Upper lobe of left lung (tissue), 6 donors: ENCODE data around the gene OTUD5. TPM values are rescaled to one million over a fixed set of nuclear protein-coding genes. Genes with fewer than 3 reads are reported as not detected.

ENCODE experiments used
- ATAC-seq, 2 donors: fragments of 200-7000 bp; cut with Tn5 transposase; one replicate each; pipeline ENCODE4 v1.9.1; 2022; ENCODE audit warnings: mild to moderate bottlenecking in 2 of 2, moderate library complexity in 2 of 2; ENCODE audit not compliant: low FRiP score in 2 of 2
- DNase-seq, 2 donors: peaks; one replicate each; pipeline ENCODE4 v3.0.0-alpha.2; 2019 to 2020
- H3K27ac ChIP-seq, 4 donors: fragments of 200-600 bp; sonication (generic); one replicate each; pipeline ENCODE4 v1.5.1; 2016 to 2019
- H3K27me3 ChIP-seq, 4 donors: fragments of 200-600 bp; sonication (generic); one replicate each; pipeline ENCODE4 v1.5.1; 2017 to 2019
- H3K36me3 ChIP-seq, 4 donors: fragments of 200-600 bp; sonication (generic); one replicate each; pipeline ENCODE4 v1.5.1; 2016 to 2019
- H3K4me1 ChIP-seq, 4 donors: fragments of 200-600 bp; sonication (generic); one replicate each; pipeline ENCODE4 v1.5.1; 2018 to 2019
- H3K4me3 ChIP-seq, 4 donors: fragments of 200-600 bp; sonication (generic); one replicate each; pipeline ENCODE4 v1.5.1; 2017 to 2019; ENCODE audit warnings: mild to moderate bottlenecking in 2 of 4, moderate library complexity in 1 of 4
- H3K9me3 ChIP-seq, 4 donors: fragments of 200-600 bp; sonication (generic); one replicate each; pipeline ENCODE4 v1.5.1; 2018 to 2019
- EP300 ChIP-seq, 4 donors: sonication (generic); formaldehyde crosslinking; IDR thresholded peaks; one replicate each; pipeline ENCODE4 v1.5.1; 2017; ENCODE audit warnings: antibody characterized with exemption in 4 of 4, control low read depth in 2 of 4
- POLR2A ChIP-seq, 4 donors: fragments of 450-650 bp; IDR thresholded peaks; one replicate each; pipeline ENCODE4 v1.5.1; 2016 to 2017; ENCODE audit warnings: antibody characterized with exemption in 4 of 4, mild to moderate bottlenecking in 2 of 4
- POLR2AphosphoS5 ChIP-seq, 2 donors: sonication (generic); formaldehyde crosslinking; IDR thresholded peaks; one replicate each; pipeline ENCODE4 v1.5.1; 2017; ENCODE audit warnings: antibody characterized with exemption in 2 of 2
- WGBS, 2 donors: methylation state at CpG; one replicate each; pipeline ENCODE4 v1.1.5; 2017 to 2018; 5-methylcytosine and 5-hydroxymethylcytosine counted together
- total RNA-seq, 6 donors: library from RNA; depleted of rRNA in 4 of 6; stranded (reverse); fragments of >200 nt in 4 of 6; gene quantifications; one replicate each; pipeline versions ENCODE4 v1.1.0 to v1.2.1, GENCODE V29; 2016 to 2021
- TF ChIP-seq, protein P1 (sequence below), 6 experiments: fragments of 450-650 bp in 4 of 6; fragments of 200-600 bp in 2 of 6; sonication (generic) in 2 of 6; IDR thresholded peaks; one replicate each; pipeline ENCODE4 v1.5.1; 2016 to 2019; ENCODE audit warnings: antibody characterized with exemption in 6 of 6
- donor health status: DM: no; HTN: no; CAD: no; lungs with moderate emphysema.
- donor health status: DM: no; HTN: yes; CAD: no; lungs with severe emphysema.

Gene OTUD5
- total RNA-seq, 6 donors from 2014 or later: 40.1 to 101 (median 49.6) TPM

DNA sequence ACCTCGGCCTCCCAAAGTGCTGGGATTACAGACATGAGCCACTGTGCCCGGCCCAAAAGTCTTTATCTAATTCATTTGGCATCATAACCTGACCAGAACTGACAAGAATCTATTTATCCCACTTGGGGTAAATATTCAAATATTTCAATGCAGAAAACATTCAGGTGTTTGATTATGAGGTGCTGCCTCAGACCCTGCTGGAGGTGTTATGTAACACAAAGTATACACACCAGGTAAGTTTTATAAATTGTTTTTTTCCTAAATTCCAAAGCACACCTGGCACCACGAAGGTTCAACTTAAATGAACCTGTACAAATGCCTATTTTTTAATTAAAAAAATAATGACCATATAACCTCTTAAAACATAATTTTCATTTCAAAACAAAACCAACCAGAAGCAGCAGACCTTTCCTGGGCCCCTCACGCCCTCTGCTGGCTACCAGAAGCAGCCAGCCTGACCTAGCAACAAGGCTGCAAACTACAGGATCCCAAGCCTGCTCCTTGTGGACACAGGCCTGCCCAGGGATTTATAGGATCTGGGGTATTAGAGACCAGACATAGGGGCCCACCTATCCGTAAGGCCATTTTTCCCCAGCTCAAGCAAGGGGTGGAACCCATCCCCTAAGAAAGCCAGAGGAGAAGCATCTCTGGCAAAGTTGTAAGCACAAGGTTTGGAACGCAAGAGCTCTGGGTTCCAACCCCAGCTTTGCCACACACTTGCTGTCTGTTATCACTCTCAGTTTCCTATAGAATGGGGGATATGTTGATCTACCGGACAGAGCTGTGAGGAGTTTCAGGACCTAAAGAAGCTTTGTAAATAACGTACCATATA is 11.7 kb downstream of the OTUD5 start:
- Histone ChIP-seq H3K27ac (no peak overlapping the region), H3K27me3 (no peaks in the 10 kb centered on the region), H3K9me3 (no peaks in the 10 kb centered on the region), H3K36me3 (peaks cover 0 to 13% (median 0%) of the 10 kb centered on the region in 4 donors), H3K4me3 (no peak overlapping the region), H3K4me1 (peaks cover 0 to 29% (median 6%) of the 10 kb centered on the region in 4 donors)
- TF ChIP-seq, protein P1, sequence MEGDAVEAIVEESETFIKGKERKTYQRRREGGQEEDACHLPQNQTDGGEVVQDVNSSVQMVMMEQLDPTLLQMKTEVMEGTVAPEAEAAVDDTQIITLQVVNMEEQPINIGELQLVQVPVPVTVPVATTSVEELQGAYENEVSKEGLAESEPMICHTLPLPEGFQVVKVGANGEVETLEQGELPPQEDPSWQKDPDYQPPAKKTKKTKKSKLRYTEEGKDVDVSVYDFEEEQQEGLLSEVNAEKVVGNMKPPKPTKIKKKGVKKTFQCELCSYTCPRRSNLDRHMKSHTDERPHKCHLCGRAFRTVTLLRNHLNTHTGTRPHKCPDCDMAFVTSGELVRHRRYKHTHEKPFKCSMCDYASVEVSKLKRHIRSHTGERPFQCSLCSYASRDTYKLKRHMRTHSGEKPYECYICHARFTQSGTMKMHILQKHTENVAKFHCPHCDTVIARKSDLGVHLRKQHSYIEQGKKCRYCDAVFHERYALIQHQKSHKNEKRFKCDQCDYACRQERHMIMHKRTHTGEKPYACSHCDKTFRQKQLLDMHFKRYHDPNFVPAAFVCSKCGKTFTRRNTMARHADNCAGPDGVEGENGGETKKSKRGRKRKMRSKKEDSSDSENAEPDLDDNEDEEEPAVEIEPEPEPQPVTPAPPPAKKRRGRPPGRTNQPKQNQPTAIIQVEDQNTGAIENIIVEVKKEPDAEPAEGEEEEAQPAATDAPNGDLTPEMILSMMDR (IDR thresholded peaks at IDR 0.05): peak; percentile 29 to 71 (median 54)
- no peak for TF ChIP-seq POLR2A (IDR thresholded peaks at IDR 0.05)
- TF ChIP-seq POLR2AphosphoS5 (IDR thresholded peaks at IDR 0.05): no peak
- TF ChIP-seq EP300 (IDR thresholded peaks at IDR 0.05): no peak
- ATAC-seq (peak in 1 of 2 donors; percentile 62), DNase-seq (peak in 1 of 2 donors; percentile 59)
- 51 to 54% methylated on average over 7 to 8 of the region's 8 CpGs for WGBS, 2 donors

DNA sequence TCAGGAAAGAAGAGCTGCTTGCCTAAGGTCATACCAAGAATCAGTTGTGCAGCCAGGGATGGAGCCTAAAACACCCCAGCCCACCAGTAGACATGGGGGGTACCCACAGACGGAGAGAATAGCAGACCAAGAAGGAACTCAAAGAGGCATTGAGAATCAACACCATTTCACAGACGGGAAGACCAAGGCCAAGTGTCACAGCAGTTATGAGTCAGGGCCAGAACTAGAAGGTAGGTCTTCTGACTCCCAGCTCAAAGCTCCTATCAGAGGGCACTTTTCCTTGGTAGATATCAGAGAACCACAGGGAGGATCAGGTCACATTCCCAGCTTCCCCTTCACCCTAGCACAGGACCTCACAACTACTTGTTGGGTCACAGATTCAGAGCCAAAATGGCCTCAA is 14.5 kb downstream of the OTUD5 start:
- ATAC-seq (no peak), DNase-seq (no peak)
- 60% methylated on average over 1 to 2 of the region's 2 CpGs for WGBS, 2 donors
- H3K9me3 ChIP-seq: no peaks in the 10 kb centered on the region
- H3K27me3 ChIP-seq: no peaks in the 10 kb centered on the region
- peaks cover 2 to 45% (median 10%) of the 10 kb centered on the region in 4 donors for H3K4me1 ChIP-seq
- H3K36me3 ChIP-seq: peaks cover 0 to 10% (median 0%) of the 10 kb centered on the region in 4 donors
- TF ChIP-seq, protein P1 (IDR thresholded peaks at IDR 0.05): no peak
- no peak for TF ChIP-seq EP300 (IDR thresholded peaks at IDR 0.05)
- TF ChIP-seq POLR2A (IDR thresholded peaks at IDR 0.05): no peak
- TF ChIP-seq POLR2AphosphoS5 (IDR thresholded peaks at IDR 0.05): no peak
- no peak overlapping the region for H3K4me3 ChIP-seq
- H3K27ac ChIP-seq: no peak overlapping the region

DNA sequence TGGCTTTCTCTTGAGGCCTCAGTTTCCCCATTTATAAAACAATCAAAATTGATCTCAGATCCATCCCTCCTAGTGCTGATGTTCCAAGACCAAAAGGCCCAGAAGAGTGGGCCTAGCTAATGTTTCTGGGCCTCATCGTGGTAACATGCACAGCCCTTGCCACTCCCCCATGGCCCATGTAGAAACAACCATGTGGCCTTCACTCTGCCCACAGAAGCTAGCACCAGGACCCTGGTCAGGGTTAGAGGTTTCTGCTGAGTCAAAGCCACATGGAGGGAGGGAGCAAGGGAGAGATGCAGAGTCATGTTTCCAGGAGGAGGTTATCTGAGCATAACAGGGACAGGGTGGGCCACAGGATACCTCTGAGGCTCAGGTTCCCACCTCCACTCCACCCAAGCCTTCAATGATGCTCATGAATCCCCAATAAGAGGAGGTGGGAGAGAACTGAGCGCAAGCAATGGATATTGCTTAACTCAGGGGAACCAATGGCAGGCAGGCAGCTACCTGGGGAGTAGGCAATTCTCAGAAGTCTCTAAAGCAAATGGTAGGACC is 16.9 kb downstream of the OTUD5 start:
- peaks cover 12 to 47% (median 21%) of the 10 kb centered on the region in 4 donors for H3K4me1 ChIP-seq
- TF ChIP-seq POLR2A (IDR thresholded peaks at IDR 0.05) (no peak), POLR2AphosphoS5 (IDR thresholded peaks at IDR 0.05) (no peak), EP300 (IDR thresholded peaks at IDR 0.05) (no peak)
- TF ChIP-seq, protein P1 (IDR thresholded peaks at IDR 0.05): no peak
- H3K36me3 ChIP-seq: peaks cover 0 to 10% (median 0%) of the 10 kb centered on the region in 4 donors
- H3K4me3 ChIP-seq: no peak overlapping the region
- DNase-seq: no peak
- H3K27me3 ChIP-seq: no peaks in the 10 kb centered on the region
- H3K27ac ChIP-seq: peak overlapping the region in 3 of 4 donors; percentile 11 to 83 (median 78)
- H3K9me3 ChIP-seq: no peaks in the 10 kb centered on the region
- ATAC-seq: no peak
- 58 to 100% methylated on average over 1 to 2 of the region's 2 CpGs for WGBS, 2 donors

DNA sequence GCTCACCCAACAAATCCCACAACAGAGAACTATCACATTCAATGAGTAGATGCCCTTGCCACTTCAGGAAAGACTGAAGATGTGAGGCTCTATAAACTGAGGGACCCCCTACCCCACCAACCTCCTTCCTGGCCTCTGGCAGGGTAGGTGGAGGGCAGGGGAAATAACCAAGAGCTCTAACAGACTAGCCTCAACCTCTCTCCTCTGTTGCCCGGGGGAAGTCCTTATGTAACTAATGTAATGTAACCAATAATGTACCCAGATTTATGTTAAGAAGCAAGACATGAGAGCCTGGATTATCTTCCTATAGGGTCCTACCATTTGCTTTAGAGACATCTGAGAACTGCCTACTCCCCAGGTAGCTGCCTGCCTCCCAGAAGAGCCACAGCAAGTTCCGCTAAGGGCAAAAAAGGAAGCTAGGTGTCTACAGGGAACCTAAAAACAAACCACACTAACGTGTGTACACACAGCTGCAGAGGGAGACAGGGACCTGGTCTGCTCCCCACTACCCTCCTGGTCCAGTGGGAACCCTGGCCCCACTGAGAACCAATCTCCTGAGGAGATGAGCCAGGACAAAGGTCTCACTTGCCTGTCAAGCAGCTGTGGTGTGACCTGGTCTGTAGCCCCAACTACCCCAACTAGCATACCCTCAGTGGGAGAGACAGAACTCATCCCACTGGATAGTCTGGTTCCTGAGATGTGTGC is 17.7 kb downstream of the OTUD5 start:
- H3K27ac ChIP-seq: peak overlapping the region; percentile 24 to 85 (median 80)
- H3K27me3 ChIP-seq: no peaks in the 10 kb centered on the region
- no peaks in the 10 kb centered on the region for H3K9me3 ChIP-seq
- TF ChIP-seq POLR2AphosphoS5 (IDR thresholded peaks at IDR 0.05): no peak
- TF ChIP-seq EP300 (IDR thresholded peaks at IDR 0.05): no peak
- no peak for TF ChIP-seq POLR2A (IDR thresholded peaks at IDR 0.05)
- TF ChIP-seq, protein P1 (IDR thresholded peaks at IDR 0.05): no peak
- peaks cover 0 to 15% (median 1%) of the 10 kb centered on the region in 4 donors for H3K36me3 ChIP-seq
- DNase-seq (no peak), ATAC-seq (no peak)
- H3K4me1 ChIP-seq: peaks cover 12 to 47% (median 21%) of the 10 kb centered on the region in 4 donors
- WGBS, 2 donors: 51 to 58% methylated on average over 2 to 3 of the region's 3 CpGs
- H3K4me3 ChIP-seq: no peak overlapping the region
